ENCODE results near the gene TGFBR3.

Gene TGFBR3

GRCh38 chr1:91703095-91703494 lies 182.9 kb downstream of the TGFBR3 start:
- Histone ChIP-seq H3K36me3 (replicated peaks; ENCODE audit: low read depth, low read length) (no peaks in the 10 kb centered on the region), H4K20me1 (ENCODE audit: insufficient read depth, low read length) (no peaks in the 10 kb centered on the region), H2AFZ (ENCODE audit: low read depth, low read length) (no peak overlapping the region), H3K79me2 (ENCODE audit: low read length) (no peaks in the 10 kb centered on the region), H3K4me1 (ENCODE audit: low read length) (no peaks in the 10 kb centered on the region), H3K9ac (ENCODE audit: low read length) (no peak overlapping the region), H3K27me3 (ENCODE audit: low read depth, low read length) (no peaks in the 10 kb centered on the region), H3K4me3 (ENCODE audit: low read length) (no peak overlapping the region), H3K4me2 (ENCODE audit: low read length) (no peak overlapping the region), H3K27ac (ENCODE audit: low read length) (no peak overlapping the region), H3K9me3 (ENCODE audit: insufficient read depth, low read length) (no peaks in the 10 kb centered on the region)
- TF ChIP-seq CTCF (IDR thresholded peaks at IDR 0.05; ENCODE audit: low read depth, low read length) (no peak), EZH2phosphoT487 (IDR thresholded peaks at IDR 0.05; ENCODE audit: low read depth) (no peak)

- TF ChIP-seq EZH2phosphoT487 (IDR thresholded peaks at IDR 0.05; ENCODE audit: low read depth) = no peak
- Histone ChIP-seq H3K4me2 (ENCODE audit: low read length) (no peak overlapping the region), H4K20me1 (ENCODE audit: insufficient read depth, low read length) (no peaks in the 10 kb centered on the region), H3K9ac (ENCODE audit: low read length) (no peak overlapping the region), H3K27me3 (ENCODE audit: low read depth, low read length) (no peaks in the 10 kb centered on the region), H3K9me3 (ENCODE audit: insufficient read depth, low read length) (no peaks in the 10 kb centered on the region), H3K79me2 (ENCODE audit: low read length) (no peaks in the 10 kb centered on the region), H3K27ac (ENCODE audit: low read length) (no peak overlapping the region), H3K4me1 (ENCODE audit: low read length) (peaks cover 7% of the 10 kb centered on the region; the same call in 1 of the 2 replicates), H3K4me3 (ENCODE audit: low read length) (no peak overlapping the region), H3K36me3 (replicated peaks; ENCODE audit: low read depth, low read length) (no peaks in the 10 kb centered on the region), H2AFZ (ENCODE audit: low read depth, low read length) (no peak overlapping the region)
Measured at GRCh38 chr1:91701472-91701869, 184.5 kb downstream of the TGFBR3 start.

GRCh38 chr1:91700771-91701471 lies 185.0 kb downstream of the TGFBR3 start:
- Histone ChIP-seq H4K20me1 (ENCODE audit: insufficient read depth, low read length) (no peaks in the 10 kb centered on the region), H3K4me2 (ENCODE audit: low read length) (no peak overlapping the region), H3K9ac (ENCODE audit: low read length) (no peak overlapping the region), H3K79me2 (ENCODE audit: low read length) (no peaks in the 10 kb centered on the region), H3K27ac (ENCODE audit: low read length) (no peak overlapping the region), H3K9me3 (ENCODE audit: insufficient read depth, low read length) (no peaks in the 10 kb centered on the region), H3K27me3 (ENCODE audit: low read depth, low read length) (no peaks in the 10 kb centered on the region), H3K4me3 (ENCODE audit: low read length) (no peak overlapping the region), H3K36me3 (replicated peaks; ENCODE audit: low read depth, low read length) (no peaks in the 10 kb centered on the region), H2AFZ (ENCODE audit: low read depth, low read length) (no peak overlapping the region), H3K4me1 (ENCODE audit: low read length) (peaks cover 7% of the 10 kb centered on the region; the same call in 1 of the 2 replicates)
- no peak for TF ChIP-seq EZH2phosphoT487 (IDR thresholded peaks at IDR 0.05; ENCODE audit: low read depth)
- no peak for TF ChIP-seq CTCF (IDR thresholded peaks at IDR 0.05; ENCODE audit: low read depth, low read length)

DNA sequence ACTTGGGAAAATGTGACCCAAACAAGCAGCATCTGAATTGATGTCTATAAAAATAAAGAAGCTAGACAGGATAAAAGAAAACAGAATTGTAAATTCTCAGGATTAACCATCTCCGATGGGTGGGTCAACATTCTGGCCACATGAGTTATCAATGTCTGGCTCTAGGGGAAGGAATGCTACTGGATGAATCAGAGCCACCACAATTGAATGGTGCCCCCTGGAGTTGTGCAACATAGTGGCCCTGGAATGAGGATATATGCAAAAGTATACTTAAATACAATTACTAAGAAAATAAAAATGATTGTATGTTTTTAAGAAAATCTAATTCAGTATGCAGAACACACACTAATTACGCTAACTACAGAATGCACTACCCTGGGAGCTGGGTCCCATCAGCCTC lies 185.6 kb downstream of the TGFBR3 start:
- H2AFZ ChIP-seq (ENCODE audit: low read depth, low read length) = no peak overlapping the region
- no peak overlapping the region for H3K4me3 ChIP-seq (ENCODE audit: low read length)
- no peaks in the 10 kb centered on the region for H3K36me3 ChIP-seq (replicated peaks; ENCODE audit: low read depth, low read length)

GRCh38 chr1:91699339-91699974 lies 186.5 kb downstream of the TGFBR3 start:
- Histone ChIP-seq H3K4me1 (ENCODE audit: low read length) (peaks cover 7% of the 10 kb centered on the region; the same call in 1 of the 2 replicates), H3K9ac (ENCODE audit: low read length) (no peak overlapping the region), H4K20me1 (ENCODE audit: insufficient read depth, low read length) (no peaks in the 10 kb centered on the region), H3K9me3 (ENCODE audit: insufficient read depth, low read length) (no peaks in the 10 kb centered on the region), H3K27ac (ENCODE audit: low read length) (no peak overlapping the region), H3K27me3 (ENCODE audit: low read depth, low read length) (no peaks in the 10 kb centered on the region), H2AFZ (ENCODE audit: low read depth, low read length) (no peak overlapping the region), H3K4me2 (ENCODE audit: low read length) (no peak overlapping the region), H3K79me2 (ENCODE audit: low read length) (no peaks in the 10 kb centered on the region), H3K4me3 (ENCODE audit: low read length) (no peak overlapping the region), H3K36me3 (replicated peaks; ENCODE audit: low read depth, low read length) (no peaks in the 10 kb centered on the region)
- TF ChIP-seq EZH2phosphoT487 (IDR thresholded peaks at IDR 0.05; ENCODE audit: low read depth) = no peak

More for the DNA sequence above, 185.6 kb downstream of the TGFBR3 start:
- Histone ChIP-seq H3K79me2 (ENCODE audit: low read length) (no peaks in the 10 kb centered on the region), H4K20me1 (ENCODE audit: insufficient read depth, low read length) (no peaks in the 10 kb centered on the region), H3K9me3 (ENCODE audit: insufficient read depth, low read length) (no peaks in the 10 kb centered on the region), H3K27me3 (ENCODE audit: low read depth, low read length) (no peaks in the 10 kb centered on the region), H3K9ac (ENCODE audit: low read length) (no peak overlapping the region), H3K27ac (ENCODE audit: low read length) (no peak overlapping the region), H3K4me2 (ENCODE audit: low read length) (no peak overlapping the region), H3K4me1 (ENCODE audit: low read length) (peaks cover 7% of the 10 kb centered on the region; the same call in 1 of the 2 replicates)
- no peak for TF ChIP-seq EZH2phosphoT487 (IDR thresholded peaks at IDR 0.05; ENCODE audit: low read depth)

Measured in OCI-LY3 (cell line).